Natural killer cell treated with Interleukin-12 subunit alpha and Interleukin-12 subunit beta and Interleukin-15 and Interleukin-18, amount 100 ng/mL, for 72 hours (primary cell): ENCODE measurements around the gene SCML1. TPM values are rescaled to one million over a fixed set of nuclear protein-coding genes. Genes with fewer than 3 reads are reported as not detected.

ENCODE experiments used
- ATAC-seq, 2 donors: fragments of 150-1000 bp; cut with Tn5 transposase in 1 of 2; sonication (Bioruptor Pico), chemical (Tn5 transposase) in 1 of 2; 2 replicates each; pipeline ENCODE4 v1.10.0; 2021
- DNase-seq: peaks from one replicate; pipeline ENCODE4 v3.0.0; 2022; ENCODE audit warnings: low spot score
- H3K27ac Mint-ChIP-seq, 2 donors: 1 replicate in 1 of 2; 2 replicates in 1 of 2; pipeline ENCODE4 v1.8.0; 2022; ENCODE audit warnings: mixed read lengths in 2 of 2, mild to moderate bottlenecking in 1 of 2, moderate library complexity in 1 of 2
- H3K27me3 Mint-ChIP-seq, 2 donors: 1 replicate in 1 of 2; 2 replicates in 1 of 2; pipeline ENCODE4 v1.8.0; 2022; ENCODE audit warnings: mixed read lengths in 2 of 2
- H3K36me3 Mint-ChIP-seq: one replicate; pipeline ENCODE4 v1.8.0; 2022; ENCODE audit warnings: mixed read lengths
- H3K4me1 Mint-ChIP-seq, 2 donors: 1 replicate in 1 of 2; 2 replicates in 1 of 2; pipeline ENCODE4 v1.8.0; 2022; ENCODE audit warnings: low read depth in 2 of 2, mixed read lengths in 2 of 2, mild to moderate bottlenecking in 1 of 2
- H3K4me3 Mint-ChIP-seq: one replicate; pipeline ENCODE4 v1.8.0; 2022; ENCODE audit warnings: mixed read lengths
- H3K9me3 Mint-ChIP-seq: 2 replicates; pipeline ENCODE4 v1.8.0; 2022; ENCODE audit warnings: mixed read lengths
- total RNA-seq, 2 donors: library from RNA; stranded (reverse); gene quantifications; one replicate each; pipeline ENCODE4 v1.2.3, GENCODE V29; 2022

SCML1 gene, protein sequence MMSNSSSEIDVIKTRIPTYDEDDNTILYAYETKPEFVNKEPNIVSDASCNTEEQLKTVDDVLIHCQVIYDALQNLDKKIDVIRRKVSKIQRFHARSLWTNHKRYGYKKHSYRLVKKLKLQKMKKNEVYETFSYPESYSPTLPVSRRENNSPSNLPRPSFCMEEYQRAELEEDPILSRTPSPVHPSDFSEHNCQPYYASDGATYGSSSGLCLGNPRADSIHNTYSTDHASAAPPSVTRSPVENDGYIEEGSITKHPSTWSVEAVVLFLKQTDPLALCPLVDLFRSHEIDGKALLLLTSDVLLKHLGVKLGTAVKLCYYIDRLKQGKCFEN
- total RNA-seq, result 1 to 10 TPM in 1 of 2 donors, under 1 TPM in 1; 0.93 to 1.1 TPM

DNA sequence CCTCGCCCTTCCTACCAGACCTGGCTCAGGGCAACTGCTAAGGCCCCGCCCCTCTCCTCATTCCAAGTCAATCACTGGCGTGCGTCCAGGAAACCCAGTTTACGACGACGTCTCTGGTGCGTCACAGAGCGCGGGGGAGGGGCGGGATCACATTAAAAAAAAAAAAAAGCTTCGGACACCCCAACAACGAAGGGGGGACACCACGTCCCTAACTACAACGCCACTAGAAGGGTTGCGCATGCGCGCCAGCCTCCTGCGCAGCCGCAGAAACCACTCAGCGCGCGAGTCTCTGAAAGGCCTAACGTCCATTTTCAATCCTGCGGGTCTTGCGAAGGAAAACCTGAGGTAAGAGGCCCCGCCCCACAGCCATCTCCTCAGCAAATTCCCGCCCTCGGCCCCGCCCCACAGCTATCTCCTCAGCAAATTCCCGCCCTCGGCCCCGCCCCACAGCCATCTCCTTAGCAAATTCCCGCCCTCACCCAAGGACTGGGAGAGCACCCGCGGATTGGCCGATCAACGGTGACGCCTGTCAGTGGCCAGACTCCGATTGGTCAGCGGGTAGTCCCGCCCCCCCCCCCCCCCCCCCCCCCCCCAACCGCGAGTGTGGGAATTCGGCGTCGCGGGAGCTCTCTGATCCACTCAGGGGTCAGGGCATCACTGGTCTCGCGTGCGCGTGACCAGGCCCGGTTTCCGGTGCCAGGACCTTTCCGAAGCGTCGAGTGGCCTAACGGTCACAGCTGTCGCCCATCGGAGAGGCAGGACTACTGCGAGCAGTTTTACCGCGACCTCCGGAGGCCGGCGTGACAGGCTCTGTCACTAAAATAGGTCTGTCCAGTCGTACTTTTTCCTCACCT, at the start of gene SCML1:
Gene SCML1 (plus strand): TSS at position 638 of the 854 bp plus-strand sequence. CDS start 6,694 bp downstream, outside the sequence.
- Mint-ChIP-seq H3K36me3 (peaks cover 5% of the 10 kb centered on the region), H3K27me3 (peaks cover 25 to 26% of the 10 kb centered on the region in 2 donors), H3K4me1 (peaks cover 14 to 19% of the 10 kb centered on the region in 2 donors), H3K4me3 (peak within 1 kb of the TSS; percentile 79), H3K27ac (no peak within 1 kb of the TSS), H3K9me3 (no peaks in the 10 kb centered on the region)
- peak; percentile 86 to 87 for ATAC-seq
- DNase-seq, result peak; percentile 63

DNA sequence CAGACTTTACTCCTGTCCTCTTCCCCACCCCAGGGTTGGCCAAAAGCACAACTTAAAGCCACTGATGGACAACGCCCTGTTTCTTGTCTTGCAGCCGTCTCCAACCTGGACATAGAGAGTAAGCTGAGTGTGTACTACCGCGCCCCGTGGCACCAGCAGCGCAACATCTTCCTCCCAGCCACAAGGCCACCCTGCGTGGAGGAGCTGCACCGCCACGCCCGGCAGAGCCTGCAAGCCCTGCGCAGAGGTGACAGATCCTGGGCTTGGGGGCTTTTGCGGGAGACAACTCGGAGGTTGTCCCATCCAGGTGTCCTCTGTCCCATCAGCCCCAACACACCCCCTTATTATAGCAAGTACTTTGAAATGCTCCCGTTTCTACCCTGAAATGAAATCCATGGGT, 49.6 kb upstream of the SCML1 start:
- peaks cover 0 to 20% of the 10 kb centered on the region in 2 donors for H3K27me3 Mint-ChIP-seq
- ATAC-seq (no peak), DNase-seq (no peak)
- no peaks in the 10 kb centered on the region for H3K9me3 Mint-ChIP-seq
- H3K4me3 Mint-ChIP-seq, result no peak overlapping the region
- H3K27ac Mint-ChIP-seq, result no peak overlapping the region
- H3K4me1 Mint-ChIP-seq, result peaks cover 0 to 5% of the 10 kb centered on the region in 2 donors
- H3K36me3 Mint-ChIP-seq, result no peaks in the 10 kb centered on the region

DNA sequence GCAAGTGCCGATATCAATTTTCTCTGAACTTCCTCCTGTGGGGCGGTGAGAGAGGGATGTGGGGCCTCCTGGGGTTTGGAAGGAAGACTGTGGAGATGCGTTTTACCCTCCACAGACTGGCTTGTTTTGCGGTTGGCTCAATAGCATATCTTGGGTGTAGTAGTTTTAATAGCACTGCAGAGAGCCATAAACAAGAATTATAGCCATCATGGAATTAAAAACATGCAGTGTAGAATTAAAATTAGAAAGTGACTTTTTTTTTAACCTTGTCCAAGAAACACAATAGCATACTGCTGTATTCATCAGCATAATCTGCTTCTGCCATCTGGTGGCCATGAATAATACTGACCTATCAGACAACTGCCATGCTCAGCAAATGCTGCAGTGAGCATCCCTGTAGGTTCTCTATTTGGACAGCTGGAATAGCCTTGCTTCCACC, 47.3 kb upstream of the SCML1 start:
- H3K36me3 Mint-ChIP-seq, result no peaks in the 10 kb centered on the region
- no peak overlapping the region for H3K4me3 Mint-ChIP-seq
- ATAC-seq (no peak), DNase-seq (no peak)
- H3K9me3 Mint-ChIP-seq, result no peaks in the 10 kb centered on the region
- H3K27ac Mint-ChIP-seq, result no peak overlapping the region
- H3K27me3 Mint-ChIP-seq, result peaks cover 0 to 18% of the 10 kb centered on the region in 2 donors
- H3K4me1 Mint-ChIP-seq, result no peaks in the 10 kb centered on the region

GRCh38 chrX:17692709-17693346, 44.5 kb upstream of the SCML1 start:
- DNase-seq, result no peak

GRCh38 chrX:17697191-17697590, 40.1 kb upstream of the SCML1 start:
- peaks cover 7 to 27% of the 10 kb centered on the region in 2 donors for H3K27me3 Mint-ChIP-seq
- ATAC-seq, result no peak
- H3K36me3 Mint-ChIP-seq, result no peaks in the 10 kb centered on the region
- no peak for DNase-seq
- no peak overlapping the region for H3K27ac Mint-ChIP-seq
- no peaks in the 10 kb centered on the region for H3K4me1 Mint-ChIP-seq
- no peaks in the 10 kb centered on the region for H3K9me3 Mint-ChIP-seq
- H3K4me3 Mint-ChIP-seq, result no peak overlapping the region

More at GRCh38 chrX:17692709-17693346, 44.5 kb upstream of the SCML1 start:
- no peaks in the 10 kb centered on the region for H3K36me3 Mint-ChIP-seq
- H3K4me1 Mint-ChIP-seq, result no peaks in the 10 kb centered on the region
- H3K27ac Mint-ChIP-seq, result no peak overlapping the region
- H3K27me3 Mint-ChIP-seq, result peaks cover 7 to 29% of the 10 kb centered on the region in 2 donors
- ATAC-seq, result no peak
- H3K4me3 Mint-ChIP-seq, result no peak overlapping the region
- no peaks in the 10 kb centered on the region for H3K9me3 Mint-ChIP-seq

- Mint-ChIP-seq H3K27ac (no peak overlapping the region), H3K9me3 (no peaks in the 10 kb centered on the region), H3K27me3 (peaks cover 7 to 22% of the 10 kb centered on the region in 2 donors), H3K4me3 (no peak overlapping the region), H3K36me3 (no peaks in the 10 kb centered on the region), H3K4me1 (no peaks in the 10 kb centered on the region)
- DNase-seq (no peak), ATAC-seq (no peak)
Observed at GRCh38 chrX:17700976-17701375, 36.3 kb upstream of the SCML1 start.

- no peaks in the 10 kb centered on the region for H3K9me3 Mint-ChIP-seq
- H3K4me3 Mint-ChIP-seq, result no peak overlapping the region
- H3K27me3 Mint-ChIP-seq, result peaks cover 4 to 12% of the 10 kb centered on the region in 2 donors
- no peaks in the 10 kb centered on the region for H3K4me1 Mint-ChIP-seq
- H3K36me3 Mint-ChIP-seq, result no peaks in the 10 kb centered on the region
- no peak overlapping the region for H3K27ac Mint-ChIP-seq
- no peak for ATAC-seq
- no peak for DNase-seq
Observed at GRCh38 chrX:17703201-17703600, 34.1 kb upstream of the SCML1 start.

DNA sequence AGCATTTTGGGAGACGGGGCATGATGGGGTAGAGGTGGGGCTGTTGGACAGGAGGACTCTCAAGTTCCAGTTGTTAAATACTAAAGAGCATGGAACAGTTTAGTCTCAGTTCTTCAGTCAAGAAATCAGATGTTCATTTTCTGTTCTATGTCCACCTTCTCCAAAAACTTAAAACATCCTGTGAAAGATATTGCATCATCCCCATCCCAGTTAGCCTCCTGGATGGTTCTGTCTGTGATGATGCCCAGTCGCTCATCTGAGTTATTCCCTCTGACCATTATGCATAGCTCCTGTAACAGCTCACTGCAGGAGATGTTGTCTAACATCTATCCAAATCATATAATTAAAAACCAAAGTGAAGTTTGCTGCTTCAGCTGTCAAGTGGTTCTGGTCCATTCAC, 32.1 kb upstream of the SCML1 start:
- no peaks in the 10 kb centered on the region for H3K9me3 Mint-ChIP-seq
- no peak overlapping the region for H3K27ac Mint-ChIP-seq
- H3K36me3 Mint-ChIP-seq, result no peaks in the 10 kb centered on the region
- no peaks in the 10 kb centered on the region for H3K4me1 Mint-ChIP-seq
- ATAC-seq, result no peak
- DNase-seq, result no peak
- H3K4me3 Mint-ChIP-seq, result no peak overlapping the region
- H3K27me3 Mint-ChIP-seq, result peaks cover 11 to 13% of the 10 kb centered on the region in 2 donors

DNA sequence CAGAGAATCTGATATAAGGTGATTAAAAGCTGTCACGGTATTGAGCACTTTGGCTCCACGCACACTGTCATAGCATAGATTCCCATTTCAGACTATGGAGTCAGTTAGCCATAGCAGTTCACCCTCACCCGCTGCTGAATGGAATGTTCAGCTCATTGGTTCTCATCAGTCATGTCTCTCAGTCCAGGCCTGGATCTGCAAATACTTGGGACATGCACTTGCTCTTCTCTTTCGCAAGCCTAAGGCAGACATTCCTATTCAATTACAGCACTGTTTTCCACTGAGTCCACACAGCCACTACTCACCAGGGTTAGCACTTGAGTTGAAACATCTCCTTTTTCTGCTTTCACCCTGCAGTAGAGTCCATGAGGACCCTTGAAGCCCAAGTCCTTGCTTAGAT, 30.6 kb upstream of the SCML1 start:
- H3K36me3 Mint-ChIP-seq, result no peaks in the 10 kb centered on the region
- DNase-seq (no peak), ATAC-seq (peak in 1 of 2 donors; percentile 26)
- no peak overlapping the region for H3K27ac Mint-ChIP-seq
- H3K4me3 Mint-ChIP-seq, result no peak overlapping the region
- H3K27me3 Mint-ChIP-seq, result peaks cover 11% of the 10 kb centered on the region in 2 donors
- no peaks in the 10 kb centered on the region for H3K4me1 Mint-ChIP-seq
- no peaks in the 10 kb centered on the region for H3K9me3 Mint-ChIP-seq

DNA sequence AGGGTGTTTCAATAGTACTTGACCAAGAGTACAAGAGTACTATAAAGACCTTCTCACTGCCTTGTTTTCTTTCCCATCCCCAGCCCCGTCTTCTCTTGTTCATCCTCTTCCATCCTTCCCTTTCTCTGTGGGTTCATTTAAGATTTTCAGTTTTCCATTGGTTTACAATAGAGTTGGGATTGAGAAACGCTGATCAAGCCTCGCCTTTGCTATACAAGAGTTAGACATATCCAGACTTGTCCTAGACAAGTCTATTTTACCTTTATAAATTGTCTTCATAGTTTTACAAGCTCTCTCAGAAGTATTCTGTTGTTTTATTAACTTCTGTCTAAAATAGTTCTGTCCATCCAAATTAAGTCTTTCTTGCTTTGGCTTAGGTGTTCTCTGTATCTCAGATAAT, 29.6 kb upstream of the SCML1 start:
- Mint-ChIP-seq H3K9me3 (no peaks in the 10 kb centered on the region), H3K4me1 (no peaks in the 10 kb centered on the region), H3K27me3 (peaks cover 9 to 11% of the 10 kb centered on the region in 2 donors), H3K27ac (no peak overlapping the region), H3K36me3 (no peaks in the 10 kb centered on the region), H3K4me3 (no peak overlapping the region)
- DNase-seq, result no peak
- no peak for ATAC-seq

DNA sequence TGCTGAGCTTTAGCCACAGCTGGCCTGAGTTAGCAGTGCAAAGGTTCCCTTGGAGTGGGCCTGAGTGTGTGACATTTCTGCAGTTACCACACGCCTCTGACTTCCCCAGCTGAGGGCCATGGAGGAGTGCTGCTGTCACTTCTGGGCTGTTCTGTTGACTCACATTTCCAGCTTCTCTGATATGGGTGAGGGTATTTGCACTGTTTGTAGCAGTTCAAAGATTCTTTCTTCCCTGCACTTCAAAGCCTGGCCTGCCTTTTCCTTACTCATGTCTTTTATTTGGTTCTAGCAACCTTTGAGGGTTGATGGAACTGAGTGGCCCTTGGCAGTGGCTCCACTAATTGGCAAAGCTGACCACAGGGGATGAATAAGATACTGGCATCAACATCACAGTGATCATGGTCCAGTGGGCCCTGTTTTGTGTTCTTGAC, 26.4 kb upstream of the SCML1 start:
- DNase-seq, result no peak
- Mint-ChIP-seq H3K4me1 (no peaks in the 10 kb centered on the region), H3K4me3 (no peak overlapping the region), H3K36me3 (no peaks in the 10 kb centered on the region), H3K9me3 (no peaks in the 10 kb centered on the region), H3K27ac (no peak overlapping the region), H3K27me3 (peaks cover 11 to 14% of the 10 kb centered on the region in 2 donors)
- no peak for ATAC-seq

DNA sequence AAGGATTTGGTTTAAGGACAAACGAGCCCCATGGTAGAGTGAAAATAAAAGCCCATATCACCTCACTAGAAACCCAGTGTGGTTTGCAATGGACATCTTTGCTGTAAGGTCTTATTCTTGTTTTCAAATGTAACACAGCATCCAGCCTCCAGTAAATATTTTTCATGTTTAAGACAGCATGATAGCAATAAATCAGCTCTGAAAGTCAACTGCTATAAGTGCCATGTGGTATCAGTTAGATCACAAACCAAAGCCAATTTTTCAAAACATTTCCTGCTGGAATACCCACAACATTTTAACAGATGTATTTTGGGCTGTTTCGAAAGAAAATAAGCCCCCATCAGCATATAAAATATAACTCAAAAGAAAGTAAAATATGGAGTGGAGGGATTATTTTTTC, 24.0 kb upstream of the SCML1 start:
- no peak for DNase-seq
- ATAC-seq, result no peak
- no peaks in the 10 kb centered on the region for H3K4me1 Mint-ChIP-seq
- no peak overlapping the region for H3K4me3 Mint-ChIP-seq
- no peaks in the 10 kb centered on the region for H3K9me3 Mint-ChIP-seq
- H3K36me3 Mint-ChIP-seq, result no peaks in the 10 kb centered on the region
- peaks cover 6 to 10% of the 10 kb centered on the region in 2 donors for H3K27me3 Mint-ChIP-seq
- H3K27ac Mint-ChIP-seq, result no peak overlapping the region

GRCh38 chrX:17718649-17719165, 18.6 kb upstream of the SCML1 start:
- DNase-seq (no peak), ATAC-seq (no peak)
- no peaks in the 10 kb centered on the region for H3K36me3 Mint-ChIP-seq
- H3K4me3 Mint-ChIP-seq, result no peak overlapping the region
- H3K9me3 Mint-ChIP-seq, result no peaks in the 10 kb centered on the region
- H3K27ac Mint-ChIP-seq, result no peak overlapping the region
- H3K4me1 Mint-ChIP-seq, result no peaks in the 10 kb centered on the region
- H3K27me3 Mint-ChIP-seq, result peaks cover 8 to 19% of the 10 kb centered on the region in 2 donors
